Mesenchymal stem cell (in vitro differentiated cells and primary cell): ENCODE measurements around the gene ATXN7L1.

Source experiments
- DNase-seq: peaks from one replicate; pipeline ENCODE4 v3.0.0-alpha.2; 2013
- H2AFZ ChIP-seq: one replicate; pipeline ENCODE4 v1.6.1; 2013; ENCODE audit warnings: low read depth, mild to moderate bottlenecking, control low read depth, inconsistent platforms, low read length, moderate library complexity
- H2AK5ac ChIP-seq: 2 replicates; pipeline ENCODE4 v1.6.1; 2013; ENCODE audit warnings: low read length, moderate library complexity, mild to moderate bottlenecking, inconsistent platforms; ENCODE audit not compliant: severe bottlenecking
- H2BK120ac ChIP-seq: one replicate; pipeline ENCODE4 v1.6.1; 2013; ENCODE audit warnings: low read depth, mild to moderate bottlenecking, inconsistent platforms, low read length, moderate library complexity
- H2BK12ac ChIP-seq, 2 experiments: one replicate each; pipeline ENCODE4 v1.6.1; 2013; ENCODE audit warnings: inconsistent platforms in 2 of 2, low read length in 2 of 2, mild to moderate bottlenecking in 2 of 2, moderate library complexity in 2 of 2, control low read depth in 1 of 2
- H2BK15ac ChIP-seq: one replicate; pipeline ENCODE4 v1.6.1; 2013; ENCODE audit warnings: mild to moderate bottlenecking, low read depth, inconsistent platforms; ENCODE audit not compliant: poor library complexity, severe bottlenecking
- H2BK5ac ChIP-seq: 2 replicates; pipeline ENCODE4 v1.6.1; 2013; ENCODE audit warnings: low read depth, mild to moderate bottlenecking, low read length, control low read depth, inconsistent platforms; ENCODE audit not compliant: poor library complexity, severe bottlenecking
- H3K14ac ChIP-seq, 2 experiments: one replicate each; pipeline ENCODE4 v1.6.1; 2013; ENCODE audit warnings: inconsistent platforms in 2 of 2, low read length in 2 of 2, control low read depth in 1 of 2, mild to moderate bottlenecking in 1 of 2, moderate library complexity in 1 of 2
- H3K18ac ChIP-seq, 2 experiments: one replicate each; pipeline ENCODE4 v1.6.1; 2013; ENCODE audit warnings: inconsistent platforms in 2 of 2, low read length in 2 of 2, control low read depth in 1 of 2, low read depth in 1 of 2, mild to moderate bottlenecking in 1 of 2
- H3K23ac ChIP-seq, 2 experiments: one replicate each; pipeline ENCODE4 v1.6.1; 2013; ENCODE audit warnings: inconsistent platforms in 2 of 2, low read length in 2 of 2, mild to moderate bottlenecking in 2 of 2, moderate library complexity in 2 of 2, control low read depth in 1 of 2
- H3K27ac ChIP-seq: 2 replicates; pipeline ENCODE4 v1.5.1; 2013; ENCODE audit warnings: mild to moderate bottlenecking, moderate library complexity, low read length, control low read depth, inconsistent platforms; ENCODE audit not compliant: poor library complexity, severe bottlenecking
- H3K27me3 ChIP-seq, 2 experiments: 2 replicates each; pipeline versions ENCODE4 v1.6.1 to v1.7.0; 2013; ENCODE audit warnings: low read length in 2 of 2, mild to moderate bottlenecking in 2 of 2, moderate library complexity in 2 of 2, control low read depth in 1 of 2, inconsistent platforms in 1 of 2; ENCODE audit not compliant: control insufficient read depth in 1 of 2, insufficient read depth in 1 of 2
- H3K36me3 ChIP-seq, 2 experiments: 2 replicates each; pipeline versions ENCODE4 v1.6.1 to v1.7.0; 2013; ENCODE audit warnings: low read length in 2 of 2, control low read depth in 1 of 2, inconsistent platforms in 1 of 2, low read depth in 1 of 2, mild to moderate bottlenecking in 1 of 2; ENCODE audit not compliant: insufficient read depth in 2 of 2, control insufficient read depth in 1 of 2
- H3K4ac ChIP-seq, 2 experiments: one replicate each; pipeline ENCODE4 v1.6.1; 2013; ENCODE audit warnings: inconsistent platforms in 2 of 2, low read length in 2 of 2, mild to moderate bottlenecking in 2 of 2, moderate library complexity in 2 of 2, control low read depth in 1 of 2, low read depth in 1 of 2
- H3K4me1 ChIP-seq: 2 replicates; pipeline ENCODE4 v1.6.1; 2013; ENCODE audit warnings: low read depth, low read length, control low read depth; ENCODE audit not compliant: control insufficient read depth, insufficient read depth
- H3K4me2 ChIP-seq: 2 replicates; pipeline ENCODE4 v1.6.1; 2013; ENCODE audit warnings: low read length, mild to moderate bottlenecking, inconsistent platforms; ENCODE audit not compliant: poor library complexity, severe bottlenecking
- H3K4me3 ChIP-seq, 2 experiments: 2 replicates each; pipeline versions ENCODE4 v1.5.1 to v1.7.0; 2013; ENCODE audit warnings: low read length in 2 of 2, mild to moderate bottlenecking in 2 of 2, control low read depth in 1 of 2, low read depth in 1 of 2; ENCODE audit not compliant: insufficient read depth in 1 of 2
- H3K79me1 ChIP-seq: replicated peaks from 2 replicates; pipeline ENCODE4 v1.6.1; 2013; ENCODE audit warnings: mild to moderate bottlenecking, control low read depth, low read length, inconsistent platforms; ENCODE audit not compliant: poor library complexity, severe bottlenecking
- H3K9ac ChIP-seq: 2 replicates; pipeline ENCODE4 v1.7.0; 2013; ENCODE audit warnings: mild to moderate bottlenecking, low read length, moderate library complexity
- H3K9me3 ChIP-seq: 2 replicates; pipeline ENCODE4 v1.7.0; 2013; ENCODE audit warnings: mild to moderate bottlenecking, low read length; ENCODE audit not compliant: control insufficient read depth
- H4K8ac ChIP-seq: one replicate; pipeline ENCODE4 v1.6.1; 2013; ENCODE audit warnings: inconsistent platforms, mild to moderate bottlenecking, low read length, moderate library complexity
- H4K91ac ChIP-seq: one replicate; pipeline ENCODE4 v1.6.1; 2013; ENCODE audit warnings: mild to moderate bottlenecking, low read length, inconsistent platforms
- WGBS: methylation state at CpG from one replicate; pipeline ENCODE4 v1.1.7; 2013; ENCODE audit warnings: mixed read lengths; 5-methylcytosine and 5-hydroxymethylcytosine counted together

The ATXN7L1 gene

DNA sequence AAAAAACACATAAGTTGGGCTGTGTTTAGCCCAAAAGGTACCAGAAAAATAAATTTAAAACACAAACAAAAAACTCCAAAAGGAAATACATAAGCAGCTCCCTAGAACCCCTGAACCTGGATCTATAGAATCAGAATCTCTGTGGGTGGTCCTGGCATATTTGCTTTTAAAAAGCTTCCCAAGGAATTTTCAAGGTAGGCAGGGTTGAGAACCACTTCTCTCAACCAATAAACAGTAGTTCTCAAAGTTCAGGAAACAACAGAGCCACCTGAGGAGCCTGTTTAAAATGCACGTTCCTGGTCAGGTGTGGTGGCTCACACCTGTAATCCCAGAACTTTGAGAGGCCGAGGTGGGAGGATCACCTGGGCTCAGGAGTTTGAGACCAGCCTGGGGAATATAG lies 12.5 kb downstream of the ATXN7L1 start:
- Histone ChIP-seq H3K79me1 (peaks cover 41% of the 10 kb centered on the region), H2BK120ac (no peak overlapping the region), H2BK12ac (no peak overlapping the region), H3K4me2 (no peak overlapping the region), H3K4me3 (no peak overlapping the region), H2BK5ac (no peak overlapping the region), H2AK5ac (no peak overlapping the region), H3K9ac (no peak overlapping the region), H3K14ac (no peak overlapping the region), H2BK15ac (no peak overlapping the region), H3K27ac (no peak overlapping the region), H4K91ac (no peak overlapping the region), H3K18ac (no peak overlapping the region), H3K4ac (no peak overlapping the region), H2AFZ (no peak overlapping the region), H3K4me1 (no peaks in the 10 kb centered on the region), H3K36me3 (peaks cover 13 to 35% of the 10 kb centered on the region in 2 experiments), H3K27me3 (no peaks in the 10 kb centered on the region), H4K8ac (no peak overlapping the region), H3K9me3 (no peaks in the 10 kb centered on the region), H3K23ac (no peak overlapping the region)
- no peak for DNase-seq
- WGBS, result 89% methylated on average over 2 of the region's 2 CpGs

GRCh38 chr7:105862770-105863169 lies 13.6 kb downstream of the ATXN7L1 start:
- no peaks in the 10 kb centered on the region for H3K27me3 ChIP-seq
- no peak overlapping the region for H3K9ac ChIP-seq
- no peak overlapping the region for H2BK120ac ChIP-seq
- no peaks in the 10 kb centered on the region for H3K9me3 ChIP-seq
- H3K36me3 ChIP-seq, result peaks cover 9 to 34% of the 10 kb centered on the region in 2 experiments
- no peak for DNase-seq
- no peak overlapping the region for H2BK12ac ChIP-seq
- H2AFZ ChIP-seq, result no peak overlapping the region
- no peak overlapping the region for H3K4me2 ChIP-seq
- H3K4ac ChIP-seq, result no peak overlapping the region
- no peak overlapping the region for H3K4me3 ChIP-seq
- H4K91ac ChIP-seq, result no peak overlapping the region
- no peak overlapping the region for H3K23ac ChIP-seq
- 94% methylated on average over 4 of the region's 4 CpGs for WGBS
- no peak overlapping the region for H3K18ac ChIP-seq
- no peak overlapping the region for H2BK5ac ChIP-seq
- no peak overlapping the region for H4K8ac ChIP-seq
- H3K4me1 ChIP-seq, result no peaks in the 10 kb centered on the region
- H3K27ac ChIP-seq, result no peak overlapping the region
- no peak overlapping the region for H2AK5ac ChIP-seq
- no peak overlapping the region for H3K14ac ChIP-seq
- H2BK15ac ChIP-seq, result no peak overlapping the region
- peaks cover 36% of the 10 kb centered on the region for H3K79me1 ChIP-seq

DNA sequence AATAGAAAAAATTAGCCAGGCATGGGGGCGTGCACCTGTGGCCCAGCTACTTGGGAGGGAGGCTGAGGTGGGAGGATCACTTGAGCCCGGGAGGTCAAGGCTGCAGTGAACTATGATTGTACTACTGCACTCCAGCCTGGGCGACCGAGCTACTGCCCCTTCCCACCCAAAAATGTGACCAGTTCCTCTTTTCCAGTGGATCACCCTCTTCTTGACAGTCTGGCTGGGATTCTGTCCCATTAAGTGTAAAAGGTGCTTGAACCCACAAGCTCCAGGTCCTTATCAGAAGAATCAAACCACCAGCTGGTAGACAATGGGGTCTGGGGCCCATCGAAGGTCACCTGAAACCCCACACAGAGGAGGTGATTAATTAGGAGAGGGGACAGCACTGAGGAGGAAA lies 14.1 kb downstream of the ATXN7L1 start:
- no peak for DNase-seq
- Histone ChIP-seq H2BK12ac (no peak overlapping the region), H2AFZ (no peak overlapping the region), H3K27ac (no peak overlapping the region), H3K14ac (no peak overlapping the region), H3K4me3 (no peak overlapping the region), H3K4me2 (no peak overlapping the region), H3K79me1 (peaks cover 32% of the 10 kb centered on the region), H2BK15ac (no peak overlapping the region), H2BK5ac (no peak overlapping the region), H4K8ac (no peak overlapping the region), H2BK120ac (no peak overlapping the region), H3K9me3 (no peaks in the 10 kb centered on the region), H3K4me1 (peaks cover 1% of the 10 kb centered on the region), H3K4ac (no peak overlapping the region), H3K27me3 (no peaks in the 10 kb centered on the region), H3K9ac (no peak overlapping the region), H2AK5ac (no peak overlapping the region), H3K23ac (no peak overlapping the region), H3K36me3 (peaks cover 7 to 30% of the 10 kb centered on the region in 2 experiments), H4K91ac (no peak overlapping the region), H3K18ac (no peak overlapping the region)
- WGBS, result 90% methylated on average over 5 of the region's 5 CpGs

GRCh38 chr7:105861224-105861623 lies 15.2 kb downstream of the ATXN7L1 start:
- H3K18ac ChIP-seq, result no peak overlapping the region
- H2BK120ac ChIP-seq, result no peak overlapping the region
- H3K27ac ChIP-seq, result no peak overlapping the region
- H2AK5ac ChIP-seq, result no peak overlapping the region
- no peak for DNase-seq
- WGBS, result 80% methylated on average over 5 of the region's 5 CpGs
- peaks cover 26% of the 10 kb centered on the region for H3K79me1 ChIP-seq
- no peak overlapping the region for H2BK15ac ChIP-seq
- no peaks in the 10 kb centered on the region for H3K9me3 ChIP-seq
- H3K36me3 ChIP-seq, result peaks cover 7 to 21% of the 10 kb centered on the region in 2 experiments
- H3K23ac ChIP-seq, result no peak overlapping the region
- no peak overlapping the region for H4K8ac ChIP-seq
- no peak overlapping the region for H3K4ac ChIP-seq
- H3K27me3 ChIP-seq, result no peaks in the 10 kb centered on the region
- H4K91ac ChIP-seq, result no peak overlapping the region
- H2AFZ ChIP-seq, result no peak overlapping the region
- H3K14ac ChIP-seq, result no peak overlapping the region
- H3K4me3 ChIP-seq, result no peak overlapping the region
- peaks cover 2% of the 10 kb centered on the region for H3K4me1 ChIP-seq
- H2BK12ac ChIP-seq, result no peak overlapping the region
- no peak overlapping the region for H3K4me2 ChIP-seq
- no peak overlapping the region for H2BK5ac ChIP-seq
- no peak overlapping the region for H3K9ac ChIP-seq
